Fibroblast of mammary gland (primary cell): ENCODE measurements around the gene SLC25A42.

ENCODE experiments used
- DNase-seq: peaks from one replicate; pipeline ENCODE4 v3.0.0-alpha.2; 2010; ENCODE audit warnings: low read depth
- H3K4me3 ChIP-seq: 2 replicates; pipeline ENCODE4 v1.5.1; 2011; ENCODE audit warnings: low read depth, mild to moderate bottlenecking, low read length, moderate library complexity; ENCODE audit not compliant: control insufficient read depth
- TF ChIP-seq, protein P1 (sequence below): conservative IDR thresholded peaks from 2 replicates; pipeline ENCODE4 v1.5.1; 2011; ENCODE audit warnings: low read depth, low read length, inconsistent platforms; ENCODE audit not compliant: control insufficient read depth, insufficient read depth

The SLC25A42 gene

DNA sequence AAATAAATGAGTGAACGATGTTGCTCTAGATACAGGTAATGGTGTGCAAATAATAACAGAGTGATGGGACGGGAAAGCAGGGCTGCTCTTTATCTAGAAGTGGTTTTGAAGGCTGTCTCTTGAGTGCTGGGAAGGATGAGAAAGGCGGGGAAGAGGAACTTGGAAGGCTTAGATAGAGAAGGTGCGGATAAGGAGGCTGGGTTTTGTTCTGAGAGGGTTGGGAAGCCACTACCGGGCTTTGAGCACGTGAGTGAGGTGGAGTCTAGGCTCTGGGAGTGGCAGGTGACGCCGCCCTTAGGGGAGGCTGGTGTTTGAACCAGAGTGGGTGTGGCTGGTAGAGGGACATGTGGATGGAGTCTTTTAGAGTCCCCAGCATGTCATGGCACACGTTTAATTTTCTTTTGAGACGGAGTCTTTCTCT, 29.6 kb upstream of the SLC25A42 start:
- TF ChIP-seq, protein P1, sequence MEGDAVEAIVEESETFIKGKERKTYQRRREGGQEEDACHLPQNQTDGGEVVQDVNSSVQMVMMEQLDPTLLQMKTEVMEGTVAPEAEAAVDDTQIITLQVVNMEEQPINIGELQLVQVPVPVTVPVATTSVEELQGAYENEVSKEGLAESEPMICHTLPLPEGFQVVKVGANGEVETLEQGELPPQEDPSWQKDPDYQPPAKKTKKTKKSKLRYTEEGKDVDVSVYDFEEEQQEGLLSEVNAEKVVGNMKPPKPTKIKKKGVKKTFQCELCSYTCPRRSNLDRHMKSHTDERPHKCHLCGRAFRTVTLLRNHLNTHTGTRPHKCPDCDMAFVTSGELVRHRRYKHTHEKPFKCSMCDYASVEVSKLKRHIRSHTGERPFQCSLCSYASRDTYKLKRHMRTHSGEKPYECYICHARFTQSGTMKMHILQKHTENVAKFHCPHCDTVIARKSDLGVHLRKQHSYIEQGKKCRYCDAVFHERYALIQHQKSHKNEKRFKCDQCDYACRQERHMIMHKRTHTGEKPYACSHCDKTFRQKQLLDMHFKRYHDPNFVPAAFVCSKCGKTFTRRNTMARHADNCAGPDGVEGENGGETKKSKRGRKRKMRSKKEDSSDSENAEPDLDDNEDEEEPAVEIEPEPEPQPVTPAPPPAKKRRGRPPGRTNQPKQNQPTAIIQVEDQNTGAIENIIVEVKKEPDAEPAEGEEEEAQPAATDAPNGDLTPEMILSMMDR = no peak
- peak; percentile 73 for DNase-seq
- H3K4me3 ChIP-seq = peak overlapping the region; percentile 76

DNA sequence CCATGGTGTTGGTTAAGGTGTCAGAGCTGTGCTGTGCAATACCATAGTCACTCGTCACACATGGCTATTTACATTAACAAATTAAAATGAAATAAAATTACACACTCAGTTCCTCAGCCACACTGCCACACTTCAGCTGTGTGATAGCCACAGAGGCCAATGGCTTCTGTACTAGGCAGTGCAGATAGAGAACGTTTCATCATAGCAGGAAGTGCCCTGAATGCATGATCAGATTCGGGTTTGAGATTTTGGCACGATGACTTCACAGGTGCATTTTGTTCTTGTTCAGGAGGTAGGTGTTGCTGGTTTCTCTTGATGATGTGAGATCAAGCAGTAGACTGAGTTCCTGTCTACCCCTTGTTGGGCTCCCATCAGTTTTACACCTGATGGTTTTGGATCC, 23.9 kb upstream of the SLC25A42 start:
- TF ChIP-seq, protein P1 = no peak
- no peak for DNase-seq

DNA sequence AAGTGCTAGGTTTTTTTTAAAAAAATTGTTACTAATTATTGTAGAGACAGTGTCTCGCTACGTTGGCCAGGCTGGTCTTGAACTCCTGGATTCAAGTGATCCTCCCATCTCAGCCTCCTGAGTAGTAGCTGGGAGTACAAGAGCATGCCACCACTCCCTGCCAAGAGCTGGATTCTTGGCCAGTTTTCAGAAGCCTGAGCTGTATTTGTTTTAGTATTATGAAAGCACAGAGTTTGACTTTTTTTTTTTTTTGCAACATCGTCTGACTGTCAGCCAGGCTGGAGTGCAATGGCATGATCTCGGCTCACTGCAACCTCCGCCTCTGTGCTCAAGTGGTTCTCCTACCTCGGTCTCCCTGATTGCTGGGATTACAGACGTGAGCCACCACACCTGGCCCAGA, 23.4 kb upstream of the SLC25A42 start:
- TF ChIP-seq, protein P1 = no peak
- peak; percentile 94 for DNase-seq

More for the DNA sequence above, 23.9 kb upstream of the SLC25A42 start:
- no peak overlapping the region for H3K4me3 ChIP-seq

DNA sequence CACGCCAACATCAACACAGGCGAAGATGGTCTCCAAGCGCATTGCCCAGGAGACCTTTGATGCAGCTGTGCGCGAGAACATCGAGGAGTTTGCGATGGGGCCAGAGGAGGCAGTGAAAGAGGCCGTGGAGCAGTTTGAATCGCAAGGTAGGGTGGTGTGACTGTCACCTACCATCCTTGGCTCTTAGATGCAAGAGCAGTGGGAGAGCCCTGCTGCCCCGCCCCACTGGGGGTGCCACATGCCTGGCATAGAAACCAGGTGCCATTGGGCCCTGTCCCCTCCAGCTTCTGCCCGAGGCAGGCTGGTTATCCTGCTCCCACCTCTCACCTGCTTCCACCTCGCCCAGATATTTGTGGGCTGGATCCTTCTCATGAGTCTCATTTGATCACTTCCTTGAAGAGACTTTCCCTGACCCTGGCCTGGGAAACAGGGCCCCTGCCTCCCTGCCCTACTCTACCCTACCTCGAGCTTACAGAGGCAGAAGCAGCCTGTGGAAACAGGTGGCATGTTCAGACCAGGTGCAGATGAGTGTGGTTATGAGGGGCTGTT, 21.0 kb upstream of the SLC25A42 start:
- TF ChIP-seq, protein P1 = no peak
- DNase-seq = no peak

More for the DNA sequence above, 23.4 kb upstream of the SLC25A42 start:
- no peak overlapping the region for H3K4me3 ChIP-seq

DNA sequence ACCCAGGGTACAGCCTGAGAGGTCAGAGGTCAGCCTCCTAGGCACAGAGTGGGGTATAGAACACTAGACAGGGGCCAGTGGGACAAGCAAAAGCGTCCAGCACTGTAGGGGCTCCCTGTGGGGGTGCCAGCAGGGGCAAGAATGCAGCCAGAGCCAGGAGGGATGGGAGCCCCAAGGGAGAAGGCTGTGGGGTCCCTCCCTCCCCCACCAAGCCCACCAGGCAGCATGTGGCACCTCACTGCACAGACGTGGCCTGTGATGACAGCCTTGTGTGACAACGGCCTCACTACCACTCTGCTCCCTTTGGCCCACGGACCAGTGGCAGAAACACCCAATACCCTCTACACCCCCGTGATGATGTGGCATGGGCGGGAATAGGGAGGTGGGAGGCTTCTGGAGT, 20.3 kb upstream of the SLC25A42 start:
- TF ChIP-seq, protein P1 = no peak
- DNase-seq = no peak
- H3K4me3 ChIP-seq = no peak overlapping the region

More for the DNA sequence above, 21.0 kb upstream of the SLC25A42 start:
- H3K4me3 ChIP-seq = no peak overlapping the region

DNA sequence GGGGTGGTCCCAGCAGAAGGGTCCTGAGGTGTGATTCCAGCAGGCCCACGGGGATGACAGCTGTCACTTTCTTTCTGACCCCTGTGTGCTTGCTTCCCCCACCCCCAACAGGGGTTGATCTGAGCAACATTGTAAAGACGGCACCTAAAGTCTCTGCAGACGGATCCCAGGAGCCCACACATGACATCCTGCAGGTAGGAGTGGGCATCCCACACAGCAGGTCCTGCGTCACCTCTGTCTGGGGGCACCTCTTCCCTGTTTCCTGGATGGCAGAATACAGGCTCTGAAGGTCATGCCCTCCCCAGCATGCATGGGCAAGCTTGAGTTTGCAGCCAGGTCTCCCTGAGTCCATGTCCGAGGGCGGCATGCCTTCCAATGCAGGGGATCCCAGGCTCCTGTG, 19.9 kb upstream of the SLC25A42 start:
- TF ChIP-seq, protein P1 = no peak
- DNase-seq = no peak
- H3K4me3 ChIP-seq = no peak overlapping the region

DNA sequence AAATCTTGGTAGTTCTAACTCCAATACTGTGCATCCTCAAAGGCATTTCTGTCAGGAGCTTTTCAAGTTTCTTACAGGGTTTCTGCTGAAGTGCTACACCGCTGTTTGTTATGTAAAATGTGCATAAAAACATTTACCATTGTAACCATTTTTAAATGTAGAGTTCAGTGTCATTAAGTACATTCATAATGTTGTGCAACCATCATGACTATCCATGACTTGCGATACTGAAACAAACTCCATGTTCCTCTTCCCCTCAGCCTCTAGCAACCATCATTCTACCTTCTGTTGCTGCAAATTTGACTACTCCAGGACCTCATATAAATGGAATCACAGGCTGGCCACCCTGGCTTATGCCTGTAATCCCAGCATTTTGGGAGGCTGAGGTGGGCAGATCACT, 14.4 kb upstream of the SLC25A42 start:
- H3K4me3 ChIP-seq = no peak overlapping the region
- TF ChIP-seq, protein P1 = no peak
- DNase-seq = peak; percentile 36
